Right cardiac atrium (tissue), 5 donors: ENCODE measurements around the gene GNG8. TPM values are rescaled to one million over a fixed set of nuclear protein-coding genes. Genes with fewer than 3 reads are reported as not detected.
A peak's percentile ranks its signal among the peaks of the same experiment; 100 is the strongest.
"Not testable (repeated sequence)": the region's sequence is repeated elsewhere in the genome, so short reads cannot be mapped to it uniquely, and the experiment has no call there.

Source experiments
- ATAC-seq, 2 donors: fragments of 200-7000 bp; cut with Tn5 transposase; one replicate each; pipeline versions ENCODE4 v1.8.0 to v1.9.1; 2020; ENCODE audit warnings: moderate library complexity in 2 of 2, mild to moderate bottlenecking in 1 of 2
- DNase-seq, 3 donors: peaks; one replicate each; pipeline ENCODE4 v3.0.0-alpha.2; 2020
- H3K27ac ChIP-seq: one replicate; pipeline ENCODE4 v1.5.1; 2013; ENCODE audit warnings: mild to moderate bottlenecking, low read length, control low read depth, moderate library complexity
- H3K27me3 ChIP-seq: one replicate; pipeline ENCODE4 v1.6.1; 2013; ENCODE audit not compliant: control insufficient read depth, insufficient read depth
- H3K4me1 ChIP-seq: one replicate; pipeline ENCODE4 v1.6.1; 2013; ENCODE audit warnings: low read length; ENCODE audit not compliant: control insufficient read depth, insufficient read depth
- H3K4me3 ChIP-seq: one replicate; pipeline ENCODE4 v1.5.1; 2013; ENCODE audit warnings: low read length, control low read depth
- H3K9me3 ChIP-seq: one replicate; pipeline ENCODE4 v1.6.1; 2013; ENCODE audit warnings: low read length; ENCODE audit not compliant: control insufficient read depth
- WGBS: extraction: QIAGEN DNeasy Blood & Tissue Kit; methylation state at CpG from one replicate; pipeline ENCODE4 v1.1.7; 2013; 5-methylcytosine and 5-hydroxymethylcytosine counted together
- intact Hi-C, 4 donors: fragments of 100-400 bp; cut with DNase I; formaldehyde crosslinking; loops; one replicate each; pipeline versions ENCODE4 v1.11.0 to v1.14.0; 2022 to 2023
- polyA plus RNA-seq: library from polyadenylated mRNA; stranded (reverse); fragments of 200-250 nt; gene quantifications from one replicate; pipeline ENCODE4 v1.2.3, GENCODE V29; 2013
- total RNA-seq, 4 donors: library from RNA; stranded (reverse); fragmentation: NEBNext Ultra II Directional; extraction: Animal tissue kit (Norgen Biotek cat#: 25700); gene quantifications; one replicate each; pipeline ENCODE4 v1.2.1, GENCODE V29; 2021
- donor health status: healthy with polysubstance abuse.
- donor health status: DM: no; HTN: yes; CAD: no.
- donor health status: DM: no; HTN: no; CAD: no.
- donor health status: DM: no; HTN: yes; CAD: no; lungs with severe emphysema.
- donor health status: DM: yes; HTN: yes; CAD: no.

Gene GNG8
- total and polyA plus RNA-seq, 5 donors, result 3.0 to 7.4 (median 4.7) TPM; not detected in 1

GRCh38 chr19:46628970-46629369 lies 7.0 kb downstream of the GNG8 start:
- H3K27me3 ChIP-seq, intact Hi-C loops, ATAC-seq, H3K4me1 ChIP-seq, H3K27ac ChIP-seq, H3K4me3 ChIP-seq, H3K9me3 ChIP-seq, DNase-seq: not testable (repeated sequence)
- WGBS, result 88% methylated on average over 7 of the region's 7 CpGs

- no peaks in the 10 kb centered on the region for H3K4me1 ChIP-seq
- ATAC-seq, result no peak
- H3K9me3 ChIP-seq, result no peaks in the 10 kb centered on the region
- peak overlapping the region; percentile 19 for H3K27ac ChIP-seq
- peak in 2 of 3 donors; percentile 63 to 64 for DNase-seq
- intact Hi-C loops, result no loop called here
- no peak overlapping the region for H3K4me3 ChIP-seq
- no peaks in the 10 kb centered on the region for H3K27me3 ChIP-seq
- WGBS, result 44% methylated on average over 14 of the region's 14 CpGs
Measured at GRCh38 chr19:46626446-46626845, 9.6 kb downstream of the GNG8 start.

GRCh38 chr19:46625731-46626130 lies 10.3 kb downstream of the GNG8 start:
- Histone ChIP-seq H3K9me3 (no peaks in the 10 kb centered on the region), H3K27me3 (no peaks in the 10 kb centered on the region), H3K4me1 (no peaks in the 10 kb centered on the region), H3K4me3 (no peak overlapping the region), H3K27ac (peak overlapping the region; percentile 91)
- WGBS, result 56% methylated on average over 12 of the region's 12 CpGs
- intact Hi-C loops, result no loop called here
- DNase-seq, result peak in 2 of 3 donors; percentile 76 to 82
- ATAC-seq, result peak; percentile 3

DNA sequence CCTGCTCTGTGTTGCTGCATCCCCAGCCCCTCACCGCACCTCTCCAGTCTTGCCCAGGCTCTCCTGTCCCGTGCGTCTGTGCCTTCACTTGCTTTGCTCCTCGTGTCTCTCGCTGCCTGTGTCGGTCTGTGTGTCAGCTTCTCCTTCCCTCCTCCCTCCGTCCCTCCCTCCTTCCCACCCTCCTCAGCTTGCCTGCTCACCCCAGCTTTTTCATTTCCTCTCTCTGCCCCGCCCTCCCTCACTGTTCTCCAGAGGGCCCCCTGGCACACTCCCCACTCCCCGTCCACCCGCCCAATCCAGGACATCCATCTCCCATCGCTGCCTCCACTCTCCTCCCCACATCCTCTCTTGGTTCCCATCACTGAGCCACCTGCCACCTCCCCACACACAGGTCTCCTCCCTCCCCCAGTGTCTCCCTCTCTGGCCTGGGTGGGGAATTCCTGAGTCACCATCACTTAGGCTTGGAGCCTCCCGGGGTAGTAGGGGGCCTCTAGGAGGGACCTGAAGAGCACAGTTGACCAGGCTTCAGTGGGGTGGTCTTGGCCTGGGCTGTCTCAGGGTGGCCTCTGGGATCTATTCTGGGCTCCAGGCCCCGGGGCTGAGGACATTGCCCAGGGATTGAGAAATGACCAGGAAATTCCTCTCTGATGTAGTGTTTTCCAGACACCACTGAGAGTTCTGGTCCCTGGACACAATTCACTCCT lies 10.9 kb downstream of the GNG8 start, which contains the start of gene PTGIR:
Gene PTGIR, minus strand, starts transcription at position 132 of the 704 bp plus-strand sequence. CDS start 864 bp downstream, outside the sequence.
- no peaks in the 10 kb centered on the region for H3K9me3 ChIP-seq
- ATAC-seq (peak; percentile 78 to 83), DNase-seq (peak; percentile 85 to 93 (median 91))
- H3K4me3 ChIP-seq, result peak within 1 kb of the TSS; percentile 22
- peak within 1 kb of the TSS; percentile 91 for H3K27ac ChIP-seq
- H3K27me3 ChIP-seq, result no peaks in the 10 kb centered on the region
- intact Hi-C loops, result no loop called here
- no peaks in the 10 kb centered on the region for H3K4me1 ChIP-seq
- 28% methylated on average over 13 of the region's 13 CpGs for WGBS

- H3K9me3 ChIP-seq, result no peaks in the 10 kb centered on the region
- intact Hi-C loops, result no loop called here
- DNase-seq (no peak), ATAC-seq (no peak)
- peak overlapping the region; percentile 18 for H3K27ac ChIP-seq
- 83% methylated on average over 35 of the region's 35 CpGs for WGBS
- H3K27me3 ChIP-seq, result no peaks in the 10 kb centered on the region
- H3K4me1 ChIP-seq, result peaks cover 4% of the 10 kb centered on the region
- peak overlapping the region; percentile 22 for H3K4me3 ChIP-seq
Measured at GRCh38 chr19:46623915-46624502, 12.0 kb downstream of the GNG8 start.

DNA sequence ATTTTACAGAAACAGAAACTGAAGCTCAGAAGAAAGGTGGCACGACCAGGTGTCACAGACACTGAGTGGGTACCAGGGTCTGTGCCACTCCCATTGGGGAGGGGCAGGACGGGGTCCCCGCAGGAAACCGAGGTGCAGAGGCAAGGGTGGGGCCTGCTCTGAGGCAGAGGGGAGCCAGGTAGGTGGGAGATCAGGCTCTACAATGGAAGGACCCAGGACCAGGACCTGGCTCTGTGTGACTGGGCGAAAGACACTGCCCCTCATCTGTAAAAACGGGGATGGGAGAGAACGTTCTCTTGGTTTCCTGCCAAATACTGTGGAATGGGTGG lies 13.9 kb downstream of the GNG8 start:
- Histone ChIP-seq H3K9me3 (no peaks in the 10 kb centered on the region), H3K4me1 (peaks cover 6% of the 10 kb centered on the region), H3K27ac (no peak overlapping the region), H3K27me3 (no peaks in the 10 kb centered on the region), H3K4me3 (no peak overlapping the region)
- ATAC-seq (no peak), DNase-seq (peak in 2 of 3 donors; percentile 6 to 28)
- 63% methylated on average over 7 of the region's 7 CpGs for WGBS
- intact Hi-C loops, result no loop called here

DNA sequence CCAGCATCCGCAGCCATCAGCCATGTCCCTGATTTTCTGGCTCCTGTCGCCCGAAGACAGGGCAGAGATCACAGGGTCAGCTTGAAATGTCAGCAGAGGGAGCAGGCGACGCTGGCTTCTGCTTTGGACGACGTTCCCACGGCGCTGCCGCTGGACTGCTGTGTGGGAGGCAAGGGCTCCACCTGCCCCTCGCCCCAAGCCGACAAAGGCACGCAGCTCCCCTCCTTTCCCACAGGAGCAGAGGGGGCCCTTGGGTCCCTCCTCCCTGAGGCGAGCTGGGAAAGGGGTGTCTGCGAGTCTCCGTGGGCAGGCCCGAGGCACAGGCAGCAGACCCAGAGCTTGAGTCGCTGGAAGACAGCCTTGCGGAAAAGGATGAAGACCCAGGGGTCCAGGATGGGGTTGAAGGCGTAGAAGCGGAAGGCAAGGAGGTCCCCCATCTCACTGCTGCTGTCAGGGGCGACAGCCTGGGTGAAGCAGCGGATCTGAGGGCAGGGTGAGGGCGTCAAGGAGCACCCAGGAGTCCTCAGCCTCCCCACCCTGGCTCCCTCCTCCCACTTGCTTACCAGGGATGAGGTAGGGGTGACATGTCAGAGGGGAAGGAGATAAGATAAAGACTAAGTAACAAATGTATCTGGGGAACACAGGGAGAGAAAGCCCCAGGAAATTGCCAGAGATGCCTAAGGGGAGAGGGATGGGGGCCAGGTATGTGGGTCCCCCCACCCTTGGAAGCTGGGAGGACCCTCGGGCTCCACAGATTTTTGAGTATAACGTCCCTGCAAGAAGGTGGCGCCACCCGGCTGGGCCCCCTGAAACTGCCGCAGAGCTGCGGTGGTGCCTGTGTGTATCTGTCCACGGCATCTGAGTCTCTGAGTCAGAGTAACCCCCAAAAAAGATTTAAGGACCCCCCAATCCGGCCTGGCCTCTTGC lies 14.5 kb downstream of the GNG8 start:
- DNase-seq, result peak; percentile 6 to 64 (median 63)
- ATAC-seq, result no peak
- Histone ChIP-seq H3K27ac (peak overlapping the region; percentile 4), H3K27me3 (no peaks in the 10 kb centered on the region), H3K9me3 (no peaks in the 10 kb centered on the region), H3K4me1 (peaks cover 6% of the 10 kb centered on the region), H3K4me3 (no peak overlapping the region)
- WGBS, result 49% methylated on average over 32 of the region's 32 CpGs
- intact Hi-C loops, result no loop called here

- intact Hi-C loops, result no loop called here
- WGBS, result 47% methylated on average over 6 of the region's 6 CpGs
- peak; percentile 39 to 76 (median 70) for DNase-seq
- Histone ChIP-seq H3K9me3 (no peaks in the 10 kb centered on the region), H3K27ac (peak overlapping the region; percentile 4), H3K4me1 (peaks cover 6% of the 10 kb centered on the region), H3K27me3 (no peaks in the 10 kb centered on the region), H3K4me3 (no peak overlapping the region)
- ATAC-seq, result no peak
Measured at GRCh38 chr19:46620716-46621115, 15.3 kb downstream of the GNG8 start.

DNA sequence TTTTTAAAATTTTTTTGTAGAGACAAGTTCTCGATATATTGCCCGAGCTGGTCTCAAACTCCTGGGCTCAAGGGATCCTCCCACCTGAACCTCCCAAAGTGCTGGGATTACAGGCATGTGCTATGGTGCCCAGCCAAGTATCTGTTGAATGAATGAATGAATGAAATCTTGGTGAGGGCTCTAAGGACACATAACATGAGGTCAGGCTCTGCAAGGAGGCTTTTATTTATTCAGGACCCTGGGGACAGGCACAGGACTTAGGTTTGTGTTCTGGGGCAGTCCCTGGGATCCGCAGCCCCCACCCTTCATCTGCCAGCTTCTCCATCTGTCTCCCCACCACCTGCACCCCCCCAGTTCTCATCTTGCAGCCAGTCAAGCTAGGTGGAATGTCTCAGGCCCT lies 15.7 kb downstream of the GNG8 start:
- ATAC-seq, result no peak
- intact Hi-C loops, result no loop called here
- Histone ChIP-seq H3K27ac (no peak overlapping the region), H3K4me1 (peaks cover 6% of the 10 kb centered on the region), H3K27me3 (no peaks in the 10 kb centered on the region), H3K9me3 (no peaks in the 10 kb centered on the region), H3K4me3 (no peak overlapping the region)
- DNase-seq, result no peak
- WGBS, result 81% methylated on average over 3 of the region's 3 CpGs

DNA sequence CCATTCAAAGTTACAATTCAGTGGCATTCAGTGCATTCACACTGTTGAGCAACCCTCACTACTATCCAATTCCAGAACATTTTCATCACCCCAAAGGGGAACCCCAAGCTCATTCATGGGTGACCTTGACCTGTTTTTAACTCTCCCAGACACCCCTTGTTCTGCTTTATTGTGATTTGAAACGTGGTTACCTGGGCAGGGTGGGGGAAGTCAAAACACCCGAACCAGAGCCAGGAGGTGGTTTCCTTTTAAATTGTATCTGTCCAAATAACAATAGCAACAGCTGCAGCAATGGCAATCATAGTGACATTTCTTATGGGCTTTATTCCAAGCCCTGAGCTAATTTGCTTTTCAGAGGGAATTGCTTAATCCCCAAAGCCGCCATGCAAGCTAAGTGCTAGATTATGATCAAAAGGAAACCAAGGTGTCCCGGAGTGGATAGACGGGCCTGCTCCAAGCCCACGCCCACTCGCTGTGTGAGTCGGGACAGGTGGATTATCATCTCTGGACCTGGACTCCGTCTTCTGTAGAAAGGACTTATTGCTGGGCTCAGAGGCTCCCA lies 17.3 kb downstream of the GNG8 start:
- peak; percentile 5 to 18 for ATAC-seq
- intact Hi-C loops, result loop anchor here in 3 of 4 donors (5.0 to 10.0 kb wide), 3 partner anchors 44 to 226 kb away; partner anchors contain the start of gene DACT3 (in 2 of the 3)
- Histone ChIP-seq H3K4me3 (no peak overlapping the region), H3K27me3 (no peaks in the 10 kb centered on the region), H3K27ac (peak overlapping the region; percentile 50), H3K4me1 (peaks cover 6% of the 10 kb centered on the region), H3K9me3 (no peaks in the 10 kb centered on the region)
- peak in 2 of 3 donors; percentile 28 to 36 for DNase-seq
- WGBS, result 41% methylated on average over 9 of the region's 9 CpGs
